SK-N-SH (cell line): ENCODE data around the gene POFUT2.

Source experiments
- CTCF ChIP-seq: fragments of 200-600 bp; sonication (generic); IDR thresholded peaks from 2 replicates; pipeline ENCODE4 v1.6.1; 2017; ENCODE audit warnings: antibody characterized with exemption, mild to moderate bottlenecking, moderate library complexity
- EZH2phosphoT487 ChIP-seq: fragments of 200-600 bp; sonication (generic); IDR thresholded peaks from 2 replicates; pipeline ENCODE4 v1.6.1; 2017; ENCODE audit warnings: low read depth, mixed run types, mild to moderate bottlenecking, antibody characterized with exemption, moderate library complexity, borderline replicate concordance
- GABPA ChIP-seq: IDR thresholded peaks from 2 replicates; pipeline ENCODE4 v1.4.0; 2012; ENCODE audit warnings: low read depth, mild to moderate bottlenecking
- MAX ChIP-seq: IDR thresholded peaks from 2 replicates; pipeline ENCODE4 v1.4.0; 2012; ENCODE audit warnings: low read depth
- PBX3 ChIP-seq: IDR thresholded peaks from 2 replicates; pipeline ENCODE4; 2012
- RAD21 ChIP-seq: IDR thresholded peaks from 2 replicates; pipeline ENCODE4 v1.6.1; 2012; ENCODE audit warnings: mild to moderate bottlenecking, low read length
- RCOR1 ChIP-seq: fragments of 150-350 bp; IDR thresholded peaks from 2 replicates; pipeline ENCODE4 v1.6.1; 2017; ENCODE audit warnings: antibody characterized with exemption, low read length
- REST ChIP-seq: IDR thresholded peaks from 2 replicates; pipeline ENCODE4 v1.6.1; 2012; ENCODE audit warnings: mild to moderate bottlenecking, low read depth, low read length, moderate library complexity
- RXRA ChIP-seq: IDR thresholded peaks from 2 replicates; pipeline ENCODE4 v1.4.0; 2012; ENCODE audit warnings: low read depth, mild to moderate bottlenecking, borderline replicate concordance
- TAF1 ChIP-seq: IDR thresholded peaks from 2 replicates; pipeline ENCODE4 v1.6.1; 2012; ENCODE audit warnings: low read depth, mild to moderate bottlenecking, low read length, moderate library complexity, borderline replicate concordance
- USF2 ChIP-seq: fragments of 150-350 bp; IDR thresholded peaks from 2 replicates; pipeline ENCODE4 v1.6.1; 2017; ENCODE audit warnings: antibody characterized with exemption, low read length, low read depth, borderline replicate concordance
- YY1 ChIP-seq: IDR thresholded peaks from 2 replicates; pipeline ENCODE4 v1.4.0; 2012; ENCODE audit warnings: low read depth, mild to moderate bottlenecking

- TF ChIP-seq REST (no peak), MAX (no peak), CTCF (peak; percentile 93), RAD21 (peak; percentile 99), RXRA (no peak), GABPA (no peak), TAF1 (no peak), EZH2phosphoT487 (no peak), YY1 (no peak), RCOR1 (no peak), USF2 (no peak), PBX3 (no peak)
Observed at GRCh38 chr21:45292399-45293219, 4.9 kb upstream of the POFUT2 start.
